ENCODE measurements around the gene SPATA19. TPM values are rescaled to one million over a fixed set of nuclear protein-coding genes. Genes with fewer than 3 reads are reported as not detected.

SPATA19 gene
- total and polyA plus RNA-seq, 4 experiments from 2014 or later, result not detected

DNA sequence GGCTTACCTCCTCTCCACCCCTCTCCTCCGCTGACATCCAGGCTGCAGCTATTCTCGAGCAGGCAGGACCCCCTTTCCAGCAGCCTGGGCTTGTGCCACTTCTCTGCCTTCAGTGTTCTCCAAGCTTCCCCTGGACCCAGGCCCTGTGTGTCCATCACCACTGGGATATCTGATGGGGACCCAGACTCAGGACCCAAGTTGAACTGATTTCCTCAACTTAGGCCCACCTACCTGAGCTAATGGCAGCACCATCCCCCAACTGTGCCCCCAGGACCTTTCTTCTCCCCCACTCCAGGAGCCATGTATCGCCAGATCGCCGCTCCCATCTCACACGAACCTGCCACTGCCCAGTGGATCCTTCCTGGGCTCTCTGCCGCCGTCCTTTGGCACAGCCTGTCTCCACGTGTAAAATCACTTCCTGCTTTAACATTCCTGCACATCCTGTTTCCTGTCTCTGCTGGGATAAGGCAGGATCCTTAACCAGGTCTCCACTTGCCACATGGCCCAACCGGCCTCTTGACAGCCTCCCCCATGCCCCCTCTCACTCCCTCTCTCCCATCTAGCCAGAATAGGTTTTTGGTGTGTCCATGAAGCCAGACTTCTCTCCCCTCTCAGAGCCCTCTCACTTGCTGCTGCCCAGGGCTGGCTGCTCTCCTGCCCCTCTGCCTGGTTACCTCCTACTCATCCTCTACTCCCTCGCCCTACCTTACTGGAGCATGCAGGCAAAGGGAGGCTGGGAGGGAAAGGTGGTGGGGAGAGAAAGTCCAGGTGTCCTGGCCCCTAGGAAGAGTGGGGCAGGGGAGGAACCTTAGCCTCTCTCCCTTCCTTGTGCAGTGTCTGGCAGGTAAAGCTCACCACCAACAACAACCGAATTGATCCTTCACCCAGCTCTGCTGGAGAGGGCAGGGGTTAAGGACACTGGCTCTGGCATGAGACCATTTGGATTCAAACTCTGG is 9.4 kb downstream of the SPATA19 start:
- Histone ChIP-seq H3K27ac (ENCODE audit: low read depth, low read length) (no peak overlapping the region), H3K36me3 (ENCODE audit: insufficient read depth, low read length) (no peaks in the 10 kb centered on the region), H3K4me3 (ENCODE audit: low read length in 2 of 2) (no peak overlapping the region), H3K9me3 (ENCODE audit: control insufficient read depth in 1 of 2, low read length in 2 of 2) (no peaks in the 10 kb centered on the region), H3K27me3 (ENCODE audit: insufficient read depth, low read length) (no peaks in the 10 kb centered on the region), H3K4me1 (ENCODE audit: insufficient read depth, low read length) (no peaks in the 10 kb centered on the region)
- Mint-ChIP-seq H3K27ac (peak overlapping the region in 2 of 7 donors; percentile 27 to 43), H3K9me3 (peaks cover 0 to 4% (median 0%) of the 10 kb centered on the region in 8 donors), H3K36me3 (no peaks in the 10 kb centered on the region), H3K4me1 (peaks cover 0 to 11% (median 5%) of the 10 kb centered on the region in 4 donors), H3K4me3 (peak overlapping the region in 1 of 8 donors; percentile 16), H3K27me3 (peaks cover 2 to 11% of the 10 kb centered on the region in 2 donors)
- CTCF ChIA-PET (ENCODE audit: partially characterized antibody), result interaction anchor here (0.9 to 1.8 kb wide), 3 partner anchors 8 to 701 kb away, joined by 3 to 10 read pairs (median 4); no protein-coding TSS in a partner anchor
- DNase-seq, result no peak
- POLR2A ChIA-PET (ENCODE audit: partially characterized antibody), result no interaction called here
- intact Hi-C loops (cut with micrococcal nuclease), result no loop called here

DNA sequence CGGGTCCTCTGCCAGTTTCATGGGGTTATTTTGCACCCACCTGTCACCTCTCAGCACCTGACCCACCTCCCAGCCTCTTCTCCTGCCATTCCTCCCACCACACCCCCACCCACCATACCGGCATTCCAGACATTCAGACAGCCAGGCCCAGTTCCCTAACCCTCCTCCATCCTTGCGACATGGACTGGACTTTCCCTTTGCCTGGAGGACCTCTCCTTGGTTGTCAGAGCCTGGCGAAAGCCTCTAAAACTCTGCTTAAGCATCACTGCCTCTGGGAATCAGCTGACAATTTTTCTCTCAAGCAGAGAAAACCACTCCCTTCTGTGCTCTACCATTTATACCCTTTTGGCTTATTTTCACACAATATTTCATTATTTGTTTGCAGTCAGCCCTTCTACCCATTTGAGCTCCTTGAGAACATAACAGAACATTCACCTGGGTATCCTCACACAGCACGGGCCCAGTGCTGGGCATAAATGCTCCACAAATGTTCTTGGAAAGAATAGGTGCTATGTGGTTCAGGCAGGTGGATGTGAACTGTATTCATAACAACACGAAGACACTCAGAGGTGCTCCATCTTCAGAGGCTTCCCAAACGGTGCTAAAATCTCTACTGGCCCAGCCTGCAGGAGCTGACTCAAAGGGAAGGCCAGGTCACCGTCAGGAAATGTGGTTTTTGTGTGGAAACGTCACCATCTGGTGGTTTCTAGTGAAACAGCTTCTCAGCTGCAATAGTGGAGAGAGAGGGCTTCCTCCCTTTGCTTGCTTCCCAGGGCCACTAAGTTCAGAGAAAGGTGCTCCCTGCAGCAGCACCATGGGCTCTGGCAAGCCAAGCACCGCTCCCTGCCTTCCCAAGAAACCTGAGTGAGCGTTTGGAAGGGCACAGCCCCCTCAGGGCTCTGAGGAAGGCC is 10.4 kb downstream of the SPATA19 start:
- H3K4me1 ChIP-seq (ENCODE audit: insufficient read depth, low read length), result no peaks in the 10 kb centered on the region
- H3K4me3 Mint-ChIP-seq, result no peak overlapping the region
- intact Hi-C loops (cut with micrococcal nuclease), result no loop called here
- H3K27me3 Mint-ChIP-seq, result peaks cover 4 to 11% of the 10 kb centered on the region in 2 donors
- H3K36me3 ChIP-seq (ENCODE audit: insufficient read depth, low read length), result no peaks in the 10 kb centered on the region
- no peaks in the 10 kb centered on the region for H3K27me3 ChIP-seq (ENCODE audit: insufficient read depth, low read length)
- H3K9me3 ChIP-seq (ENCODE audit: control insufficient read depth in 1 of 2, low read length in 2 of 2), result no peaks in the 10 kb centered on the region
- no peak overlapping the region for H3K27ac ChIP-seq (ENCODE audit: low read depth, low read length)
- ChIA-PET CTCF (ENCODE audit: partially characterized antibody) (interaction anchor here (0.9 to 1.8 kb wide), 2 partner anchors 10 to 701 kb away, joined by 4 to 10 read pairs; no protein-coding TSS in a partner anchor), POLR2A (ENCODE audit: partially characterized antibody) (no interaction called here)
- H3K27ac Mint-ChIP-seq, result peak overlapping the region in 1 of 7 donors; percentile 10
- no peaks in the 10 kb centered on the region for H3K36me3 Mint-ChIP-seq
- peaks cover 0 to 11% (median 5%) of the 10 kb centered on the region in 4 donors for H3K4me1 Mint-ChIP-seq
- no peak overlapping the region for H3K4me3 ChIP-seq (ENCODE audit: low read length in 2 of 2)
- peak in 3 of 5 donors; percentile 4 to 38 (median 28) for DNase-seq
- H3K9me3 Mint-ChIP-seq, result peaks cover 0 to 4% (median 0%) of the 10 kb centered on the region in 8 donors

DNA sequence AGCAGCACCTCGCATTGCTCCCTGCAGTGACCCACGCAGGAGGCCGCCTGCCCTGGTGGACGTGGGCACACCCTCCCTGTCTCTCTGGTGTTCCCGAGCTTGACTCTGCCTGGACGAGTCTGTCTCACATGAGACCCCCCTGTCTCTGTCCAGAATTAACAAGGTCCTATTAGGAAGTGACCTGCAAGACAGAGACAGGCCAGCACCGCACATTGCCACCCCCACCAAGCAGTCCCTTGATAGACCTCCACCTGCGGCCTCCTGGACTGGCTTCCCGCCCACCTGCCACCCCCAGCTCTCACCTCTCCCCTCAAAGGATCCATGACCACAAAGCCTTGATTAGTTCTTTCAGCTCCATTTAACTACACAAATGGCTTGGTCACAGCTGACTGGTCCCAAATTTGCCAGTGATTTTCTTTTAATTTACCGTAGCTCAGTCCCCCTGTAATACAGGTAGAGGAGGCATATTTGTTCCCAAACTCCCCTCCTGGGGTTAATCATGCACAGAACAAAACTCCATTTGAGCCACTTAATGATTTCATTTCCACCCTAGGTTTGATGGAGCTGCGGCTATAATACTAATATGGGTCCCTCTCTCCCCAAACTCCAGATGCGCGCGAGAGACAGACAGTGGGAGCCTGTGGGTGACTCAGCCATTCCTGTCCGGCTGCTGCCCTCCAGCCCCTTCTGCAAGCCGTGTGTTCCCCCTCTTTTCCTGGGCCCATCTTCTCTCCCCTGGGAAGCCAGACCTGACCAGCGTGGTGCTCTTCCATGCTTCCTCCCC is 11.2 kb downstream of the SPATA19 start:
- DNase-seq, result no peak
- no peak overlapping the region for H3K4me3 ChIP-seq (ENCODE audit: low read length in 2 of 2)
- POLR2A ChIA-PET (ENCODE audit: partially characterized antibody), result no interaction called here
- no peaks in the 10 kb centered on the region for H3K9me3 ChIP-seq (ENCODE audit: control insufficient read depth in 1 of 2, low read length in 2 of 2)
- Mint-ChIP-seq H3K36me3 (no peaks in the 10 kb centered on the region), H3K4me1 (peaks cover 0 to 11% (median 5%) of the 10 kb centered on the region in 4 donors), H3K27ac (peak overlapping the region in 1 of 7 donors; percentile 10), H3K9me3 (peaks cover 0 to 4% (median 0%) of the 10 kb centered on the region in 8 donors), H3K4me3 (no peak overlapping the region), H3K27me3 (peaks cover 6 to 15% of the 10 kb centered on the region in 2 donors)
- H3K36me3 ChIP-seq (ENCODE audit: insufficient read depth, low read length), result no peaks in the 10 kb centered on the region
- CTCF ChIA-PET (ENCODE audit: partially characterized antibody), result interaction anchor here (1.8 kb wide), 1 partner anchor 700 kb away, joined by 10 read pairs; no protein-coding TSS in a partner anchor
- intact Hi-C loops (cut with micrococcal nuclease), result no loop called here
- no peaks in the 10 kb centered on the region for H3K27me3 ChIP-seq (ENCODE audit: insufficient read depth, low read length)
- no peaks in the 10 kb centered on the region for H3K4me1 ChIP-seq (ENCODE audit: insufficient read depth, low read length)
- no peak overlapping the region for H3K27ac ChIP-seq (ENCODE audit: low read depth, low read length)

DNA sequence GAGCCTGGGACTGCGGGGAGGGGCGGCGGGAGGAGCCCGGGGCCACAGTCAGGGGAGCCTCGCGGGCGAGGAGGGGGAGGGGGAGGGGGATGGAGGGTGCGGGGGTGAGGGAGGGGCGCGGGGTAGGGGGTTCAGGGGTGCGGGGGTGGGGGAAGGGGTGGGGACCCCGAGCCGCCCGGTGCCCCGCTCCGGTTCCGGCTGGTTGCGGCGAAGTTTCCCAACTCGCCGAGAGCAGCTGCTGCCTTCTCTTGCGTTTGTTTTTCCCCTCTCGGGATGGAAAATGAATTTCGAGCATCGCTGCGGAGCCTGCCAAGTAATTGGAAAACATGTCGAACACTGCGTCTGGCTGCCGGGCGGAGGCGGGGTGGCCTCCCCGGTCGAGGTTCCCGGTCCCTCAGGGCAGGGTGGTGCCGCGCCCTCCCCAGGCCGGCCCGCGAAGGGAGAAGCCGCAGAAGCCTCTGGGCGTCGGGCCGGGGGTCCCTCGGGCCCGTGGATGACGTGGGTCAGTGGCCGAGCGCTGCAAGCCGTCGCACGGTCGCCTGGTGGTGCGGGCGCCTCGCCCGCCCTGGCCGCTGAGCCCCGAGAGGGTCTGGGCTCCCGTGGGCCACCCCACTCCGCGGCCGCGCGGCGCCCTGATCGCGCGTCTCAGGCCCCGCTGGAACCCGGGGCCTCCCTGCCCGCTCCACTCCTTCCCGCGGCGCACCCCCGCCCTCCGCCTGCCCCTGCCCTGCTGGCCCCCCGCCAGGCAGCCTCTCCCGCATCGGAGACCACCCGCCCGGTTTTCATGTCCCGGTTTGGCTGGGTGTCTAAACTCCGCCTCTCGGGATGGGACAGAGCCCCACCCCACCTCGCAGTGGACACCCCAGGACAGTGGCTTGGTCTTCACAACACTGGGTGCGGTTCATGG is 12.1 kb downstream of the SPATA19 start:
- Histone ChIP-seq H3K36me3 (ENCODE audit: insufficient read depth, low read length) (no peaks in the 10 kb centered on the region), H3K4me1 (ENCODE audit: insufficient read depth, low read length) (no peaks in the 10 kb centered on the region), H3K27me3 (ENCODE audit: insufficient read depth, low read length) (no peaks in the 10 kb centered on the region), H3K9me3 (ENCODE audit: control insufficient read depth in 1 of 2, low read length in 2 of 2) (no peaks in the 10 kb centered on the region), H3K27ac (ENCODE audit: low read depth, low read length) (no peak overlapping the region), H3K4me3 (ENCODE audit: low read length in 2 of 2) (no peak overlapping the region)
- Mint-ChIP-seq H3K27ac (no peak overlapping the region), H3K27me3 (peaks cover 12 to 15% of the 10 kb centered on the region in 2 donors), H3K4me1 (peaks cover 0 to 11% (median 5%) of the 10 kb centered on the region in 4 donors), H3K4me3 (no peak overlapping the region), H3K9me3 (peaks cover 0 to 4% (median 0%) of the 10 kb centered on the region in 8 donors), H3K36me3 (no peaks in the 10 kb centered on the region)
- CTCF ChIA-PET (ENCODE audit: partially characterized antibody), result no interaction called here
- no peak for DNase-seq
- intact Hi-C loops (cut with micrococcal nuclease), result no loop called here
- POLR2A ChIA-PET (ENCODE audit: partially characterized antibody), result no interaction called here

DNA sequence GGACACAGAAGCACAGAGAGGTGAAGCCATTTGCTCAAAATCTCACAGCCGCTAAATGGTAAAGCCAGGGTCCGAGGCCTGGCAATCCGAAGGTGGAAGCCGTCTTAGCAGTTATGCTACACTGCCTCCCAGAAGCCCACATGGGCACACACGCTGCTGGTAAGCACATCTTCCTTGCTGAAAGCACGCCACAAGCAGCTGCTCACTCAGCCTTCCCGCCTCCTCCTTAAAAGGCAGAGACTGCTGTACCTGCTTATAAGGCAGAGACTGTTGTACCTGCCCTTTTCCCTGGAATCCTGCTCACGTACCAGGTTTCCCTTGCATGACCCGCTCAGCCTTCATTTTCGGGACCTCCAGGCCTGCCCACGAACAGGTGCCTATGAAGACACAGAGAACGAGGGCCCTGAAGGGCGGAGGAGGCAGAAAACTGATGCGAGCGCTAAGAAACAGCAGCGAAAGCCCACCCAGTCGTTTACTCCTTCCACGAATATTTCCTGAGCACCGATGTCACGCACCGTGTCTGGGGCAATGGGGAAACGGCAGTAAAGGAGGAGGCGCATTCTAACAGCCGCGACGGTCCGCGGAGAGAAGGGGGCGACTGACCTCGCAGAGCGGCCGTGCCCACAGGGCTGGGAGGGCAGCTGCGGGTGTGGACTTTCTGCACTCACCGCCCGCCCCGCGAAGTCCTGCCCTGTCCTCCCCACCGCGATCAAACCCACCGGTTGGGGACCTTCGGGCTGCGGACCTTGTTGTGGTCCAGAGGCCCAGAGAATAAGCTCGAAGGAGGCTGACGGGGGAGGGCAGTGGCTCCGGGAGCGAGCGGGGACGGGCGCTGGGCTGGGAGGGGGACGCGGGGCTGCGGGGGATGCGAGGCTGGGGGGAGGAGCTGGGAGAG is 13.0 kb downstream of the SPATA19 start:
- Mint-ChIP-seq H3K4me3 (no peak overlapping the region), H3K27ac (peak overlapping the region in 1 of 7 donors; percentile 24), H3K36me3 (no peaks in the 10 kb centered on the region), H3K27me3 (peaks cover 13 to 15% of the 10 kb centered on the region in 2 donors), H3K9me3 (peaks cover 0 to 4% (median 0%) of the 10 kb centered on the region in 8 donors), H3K4me1 (peaks cover 0 to 11% (median 5%) of the 10 kb centered on the region in 4 donors)
- H3K36me3 ChIP-seq (ENCODE audit: insufficient read depth, low read length), result no peaks in the 10 kb centered on the region
- H3K27me3 ChIP-seq (ENCODE audit: insufficient read depth, low read length), result no peaks in the 10 kb centered on the region
- no peak for DNase-seq
- H3K4me1 ChIP-seq (ENCODE audit: insufficient read depth, low read length), result no peaks in the 10 kb centered on the region
- CTCF ChIA-PET (ENCODE audit: partially characterized antibody), result no interaction called here
- no peaks in the 10 kb centered on the region for H3K9me3 ChIP-seq (ENCODE audit: control insufficient read depth in 1 of 2, low read length in 2 of 2)
- H3K27ac ChIP-seq (ENCODE audit: low read depth, low read length), result no peak overlapping the region
- intact Hi-C loops (cut with micrococcal nuclease), result no loop called here
- POLR2A ChIA-PET (ENCODE audit: partially characterized antibody), result no interaction called here
- H3K4me3 ChIP-seq (ENCODE audit: low read length in 2 of 2), result no peak overlapping the region

Measured in CD4-positive, alpha-beta memory T cell (primary cell).